Transverse colon (tissue), 4 donors: ENCODE data around the gene CELF4.

Experiments
- CTCF ChIP-seq, 5 experiments: fragments of 200-600 bp in 3 of 5; fragments of 450-650 bp in 2 of 5; sonication (generic) in 3 of 5; IDR thresholded peaks; 1 replicate in 2 of 5; 2 replicates in 3 of 5; pipeline ENCODE4 v1.5.1; 2016 to 2017; ENCODE audit warnings: antibody characterized with exemption in 5 of 5, inconsistent platforms in 3 of 5, mild to moderate bottlenecking in 2 of 5, moderate library complexity in 1 of 5
- EP300 ChIP-seq: sonication (generic); formaldehyde crosslinking; IDR thresholded peaks from one replicate; pipeline ENCODE4 v1.6.1; 2017; ENCODE audit warnings: antibody characterized with exemption, low read depth
- POLR2A ChIP-seq: fragments of 450-650 bp; IDR thresholded peaks from one replicate; pipeline ENCODE4 v1.6.1; 2016; ENCODE audit warnings: antibody characterized with exemption, mild to moderate bottlenecking, moderate library complexity
- POLR2AphosphoS5 ChIP-seq, 3 donors: sonication (generic); formaldehyde crosslinking; IDR thresholded peaks; one replicate each; pipeline ENCODE4 v1.6.1; 2016; ENCODE audit warnings: antibody characterized with exemption in 3 of 3

- TF ChIP-seq CTCF (IDR thresholded peaks at IDR 0.05) (no peak), POLR2A (no peak), EP300 (no peak), POLR2AphosphoS5 (IDR thresholded peaks at IDR 0.05) (no peak)
Measured at GRCh38 chr18:37435150-37435867, 130.3 kb downstream of the CELF4 start.
